DMS 273 (cell line): Measurements from ENCODE around the gene HSD17B1.
"Not testable (repeated sequence)": the region's sequence is repeated elsewhere in the genome, so short reads cannot be mapped to it uniquely, and the experiment has no call there.

Experiments used
- DNase-seq: peaks from one replicate; lab custom pipeline; 2025; ENCODE audit not compliant: unreplicated experiment; lab: John Stamatoyannopoulos, UW

Gene HSD17B1

DNA sequence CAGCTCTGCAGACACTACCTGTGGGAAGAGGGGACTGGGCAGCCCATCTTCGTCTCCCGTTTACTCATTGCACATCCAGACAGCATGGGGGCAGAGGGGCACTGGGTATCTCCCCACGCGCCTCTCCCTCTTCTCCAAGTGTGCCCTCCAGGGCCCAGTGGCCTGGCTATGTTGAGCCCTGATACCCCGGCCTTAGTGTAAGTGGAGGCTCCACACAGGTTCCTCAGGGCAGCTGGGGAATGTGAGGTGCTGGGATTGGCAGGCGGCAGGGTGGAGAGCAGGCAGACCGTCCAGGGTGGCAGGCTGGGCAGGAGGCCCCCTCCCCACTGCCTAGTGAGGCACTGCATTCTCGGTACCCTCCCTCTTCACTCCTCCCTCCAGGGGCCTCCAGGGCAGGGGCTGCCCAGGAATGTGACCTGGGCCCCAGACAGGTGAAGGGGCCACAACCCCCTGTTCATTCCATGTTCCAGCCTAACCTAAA, 29.9 kb upstream of the HSD17B1 start:
- DNase-seq = no peak

DNA sequence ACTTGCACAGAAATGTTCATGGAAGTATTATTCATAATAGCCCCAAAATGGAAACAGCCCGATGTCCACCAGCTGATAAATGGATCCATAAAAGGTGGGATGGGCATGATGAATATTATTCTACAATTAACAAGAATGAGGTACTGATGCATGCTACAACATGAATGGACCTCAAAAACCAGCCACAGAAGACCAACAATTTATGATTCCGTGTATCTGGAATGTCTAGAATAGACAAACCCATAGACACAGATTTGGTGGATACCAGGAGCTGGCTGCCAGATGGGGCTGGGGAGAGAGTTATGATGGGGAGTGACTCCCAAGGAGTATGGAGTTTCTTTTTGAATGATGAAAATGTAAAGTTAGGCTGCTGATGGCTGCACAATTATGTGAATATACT, 27.5 kb upstream of the HSD17B1 start:
- DNase-seq = no peak

DNA sequence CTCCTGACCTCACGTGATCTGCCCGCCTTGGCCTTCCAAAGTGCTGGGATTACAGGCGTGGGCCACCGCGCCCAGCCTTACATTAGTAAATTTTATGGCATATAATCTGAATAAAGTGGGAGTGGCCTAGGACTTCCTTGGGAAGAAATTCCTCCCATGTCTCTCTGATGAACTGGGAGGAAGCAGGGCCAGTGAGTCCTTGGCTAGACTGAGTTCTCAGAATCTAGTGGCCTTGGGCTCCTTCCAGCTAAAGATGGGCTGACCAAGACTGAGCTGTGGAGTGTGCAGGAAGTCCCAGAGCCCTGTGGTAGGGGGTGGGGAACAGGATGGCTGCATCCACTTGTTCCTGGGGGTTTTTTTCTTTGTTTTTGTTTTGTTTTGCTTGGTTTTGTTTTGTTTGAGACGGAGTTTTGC, 26.7 kb upstream of the HSD17B1 start:
- DNase-seq = no peak

DNA sequence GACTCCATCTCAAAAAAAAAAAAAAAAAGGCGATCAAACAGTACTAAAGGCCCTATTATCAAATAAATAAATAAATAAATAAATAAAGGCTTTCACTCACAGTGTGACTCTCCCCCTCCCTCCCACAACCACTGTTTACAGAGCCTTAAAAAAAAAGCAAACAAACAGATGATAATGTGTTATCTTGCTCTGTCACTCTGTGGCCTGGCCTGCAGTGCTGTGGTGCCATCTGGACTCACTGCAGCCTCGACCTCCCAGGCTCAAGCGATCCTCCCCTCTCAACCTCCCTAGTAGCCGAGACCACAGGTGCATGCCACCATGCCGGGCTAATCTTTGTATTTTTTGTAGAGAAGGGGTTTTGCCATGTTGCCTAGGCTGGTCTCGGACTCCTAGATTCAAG, 24.8 kb upstream of the HSD17B1 start:
- DNase-seq = no peak

DNA sequence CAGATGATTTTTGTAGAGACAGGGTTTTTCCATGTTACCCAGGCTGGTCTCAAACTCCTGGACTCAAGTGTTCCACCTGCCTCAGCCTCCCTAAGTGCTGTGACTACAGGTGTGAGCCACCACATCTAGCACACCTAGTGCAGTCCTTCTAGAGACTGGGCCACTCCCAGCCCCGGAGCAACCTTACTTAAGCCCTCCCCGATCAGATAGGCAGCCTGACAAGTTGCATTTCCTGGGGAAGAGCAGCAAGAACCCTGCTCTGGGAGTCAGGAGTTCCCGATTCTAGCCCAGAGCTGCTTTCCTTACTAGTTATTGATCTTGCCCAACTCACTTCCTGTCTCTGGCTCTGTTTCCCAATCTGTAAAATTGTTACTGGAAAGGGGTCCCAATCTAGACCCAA, 23.7 kb upstream of the HSD17B1 start:
- DNase-seq = no peak

DNA sequence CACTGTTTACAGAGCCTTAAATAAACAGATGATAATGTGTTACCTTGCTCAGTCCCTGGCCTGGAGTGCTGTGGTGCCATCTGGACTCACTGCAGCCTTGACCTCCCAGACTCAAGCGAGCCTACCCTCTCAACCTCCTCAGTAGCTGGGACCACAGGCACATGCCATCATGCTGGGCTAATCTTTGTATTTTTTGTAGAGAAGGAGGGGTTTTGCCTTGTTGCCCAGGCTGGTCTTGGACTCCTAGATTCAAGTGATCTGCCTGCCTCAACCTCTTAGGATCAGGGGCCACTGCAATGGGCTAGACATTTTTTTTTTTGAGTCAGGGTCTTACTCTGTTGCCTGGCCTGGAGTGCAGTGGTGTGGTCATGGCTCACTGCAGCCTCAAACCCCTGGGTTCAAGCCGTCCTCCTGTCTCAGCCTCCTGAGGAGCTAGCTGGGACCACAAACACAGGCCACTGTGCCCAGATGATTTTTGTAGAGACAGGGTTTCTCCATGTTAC, 21.7 kb upstream of the HSD17B1 start:
- peak; percentile 61 for DNase-seq

DNA sequence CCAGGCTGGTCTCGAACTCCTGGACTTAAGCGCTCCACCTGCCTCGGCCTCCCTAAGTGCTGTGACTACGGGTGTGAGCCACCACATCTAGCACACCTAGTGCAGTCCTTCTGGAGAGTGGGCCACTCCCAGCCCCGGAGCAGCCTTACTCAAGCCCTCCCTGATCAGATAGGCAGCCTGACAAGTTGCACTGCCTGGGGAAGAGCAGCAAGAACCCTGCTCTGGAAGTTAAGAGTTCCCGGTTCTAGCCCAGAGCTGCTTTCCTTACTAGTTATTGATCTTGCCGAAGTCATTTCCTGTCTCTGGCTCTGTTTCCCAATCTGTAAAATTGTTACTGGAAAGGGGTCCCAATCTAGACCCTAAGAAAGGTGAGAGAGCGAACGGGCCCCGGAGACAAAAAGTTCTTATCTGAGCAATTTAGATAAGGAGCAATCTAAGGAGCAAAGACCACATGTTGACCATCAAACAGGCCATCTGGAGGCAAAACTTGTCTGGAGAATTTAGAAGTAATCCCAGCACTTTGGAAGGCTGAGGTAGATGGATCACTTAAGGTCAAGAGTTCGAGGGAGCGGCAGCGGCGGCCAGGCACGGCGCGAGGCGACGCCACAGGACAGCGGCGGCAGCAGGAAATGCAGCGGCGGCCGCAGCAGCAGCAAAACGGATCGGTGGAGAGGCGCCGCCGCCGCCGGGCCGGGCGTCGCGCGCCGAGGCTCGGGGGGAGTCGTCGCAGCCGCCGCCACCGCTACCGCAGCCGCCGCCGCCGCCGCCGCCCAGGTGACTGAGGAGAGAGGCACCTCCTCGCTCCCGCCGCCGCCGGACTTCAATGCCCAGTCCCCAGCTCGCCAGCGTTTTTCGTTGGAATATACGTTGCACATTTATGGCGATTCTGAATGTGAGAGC, 21.0 kb upstream of the HSD17B1 start:
- DNase-seq = peak; percentile 83

DNA sequence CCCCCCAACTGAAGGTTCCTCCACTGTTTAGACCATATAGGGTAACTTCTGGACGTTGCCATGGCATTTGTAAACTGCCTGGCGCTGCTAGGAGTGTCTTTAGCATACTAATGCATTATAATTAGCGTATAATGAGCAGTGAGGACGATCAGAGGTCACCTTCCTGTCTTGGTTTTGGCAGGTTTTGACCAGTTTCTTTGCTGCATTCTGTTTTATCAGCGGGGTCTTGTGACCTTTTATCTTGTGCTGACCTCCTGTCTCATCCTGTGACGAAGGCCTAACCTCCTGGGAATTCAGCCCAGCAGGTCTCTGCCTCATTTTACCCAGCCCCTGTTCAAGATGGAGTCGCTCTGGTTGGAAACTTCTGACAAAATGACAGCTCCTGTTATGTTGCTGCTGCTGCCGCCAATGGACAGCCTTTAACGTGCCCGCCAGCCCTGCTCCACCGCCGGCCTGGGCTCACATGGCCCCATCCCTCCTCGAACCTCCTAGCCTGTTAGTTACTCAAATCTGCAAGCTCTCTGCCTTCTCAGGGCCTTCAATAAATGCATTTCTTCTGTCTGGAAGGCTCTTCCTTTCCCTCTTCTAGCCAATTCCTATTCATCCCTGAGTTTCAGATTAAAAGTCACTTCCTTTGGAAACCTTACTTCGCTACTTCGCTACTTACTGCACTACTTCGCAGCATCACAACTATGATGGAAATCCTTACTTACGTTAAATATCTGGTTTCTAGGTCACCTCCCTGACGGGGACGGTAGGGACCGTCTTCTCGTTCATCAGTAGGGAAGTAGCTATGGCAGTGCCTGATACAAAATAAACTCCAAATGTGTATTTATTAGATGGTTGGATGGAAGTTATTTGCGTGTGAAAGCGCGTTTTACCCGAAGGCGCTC, 17.3 kb upstream of the HSD17B1 start:
- peak; percentile 63 for DNase-seq

DNA sequence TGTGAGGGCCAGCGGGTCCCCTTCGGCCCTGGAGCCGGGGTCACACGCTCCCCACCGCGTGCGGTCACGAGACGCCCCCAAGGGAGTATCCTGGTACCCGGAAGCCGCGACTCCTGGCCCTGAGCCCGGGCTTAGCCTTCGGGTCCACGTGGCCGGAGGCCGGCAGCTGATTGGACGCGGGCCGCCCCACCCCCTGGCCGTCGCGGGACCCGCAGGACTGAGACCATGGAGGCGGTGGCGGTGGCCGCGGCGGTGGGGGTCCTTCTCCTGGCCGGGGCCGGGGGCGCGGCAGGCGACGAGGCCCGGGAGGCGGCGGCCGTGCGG, 16.7 kb upstream of the HSD17B1 start, which contains the start of gene NAGLU:
NAGLU (plus strand) TSS at position 194 of the 324 bp plus-strand sequence; CDS start at position 226, 32 bp downstream.
- peak; percentile 97 for DNase-seq

DNA sequence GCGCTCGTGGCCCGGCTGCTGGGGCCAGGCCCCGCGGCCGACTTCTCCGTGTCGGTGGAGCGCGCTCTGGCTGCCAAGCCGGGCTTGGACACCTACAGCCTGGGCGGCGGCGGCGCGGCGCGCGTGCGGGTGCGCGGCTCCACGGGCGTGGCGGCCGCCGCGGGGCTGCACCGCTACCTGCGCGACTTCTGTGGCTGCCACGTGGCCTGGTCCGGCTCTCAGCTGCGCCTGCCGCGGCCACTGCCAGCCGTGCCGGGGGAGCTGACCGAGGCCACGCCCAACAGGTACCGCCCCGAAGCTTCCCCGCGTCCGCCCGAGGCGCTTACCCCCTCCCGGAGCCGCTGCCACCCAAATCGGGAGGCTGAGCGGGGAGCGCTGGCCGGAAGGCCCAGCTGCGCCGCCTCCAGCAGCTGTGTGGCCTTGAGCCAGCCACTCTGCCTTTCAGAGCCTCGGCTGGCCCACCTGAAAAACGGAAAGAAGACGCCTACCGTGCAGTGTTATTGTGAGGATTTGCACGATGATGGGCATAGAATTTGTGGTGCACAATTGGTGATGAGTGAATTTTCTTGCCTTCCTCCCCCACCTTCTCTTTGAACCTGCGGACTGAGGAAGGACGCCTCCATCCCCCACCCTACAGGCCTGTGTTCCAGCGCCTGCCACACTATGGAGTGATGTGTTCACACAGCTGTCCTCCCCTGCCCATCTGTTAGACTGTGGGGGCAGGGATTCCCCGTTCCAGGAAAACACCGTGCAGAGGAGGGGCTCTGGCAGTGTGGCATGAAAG, 16.2 kb upstream of the HSD17B1 start:
- peak; percentile 94 for DNase-seq

DNA sequence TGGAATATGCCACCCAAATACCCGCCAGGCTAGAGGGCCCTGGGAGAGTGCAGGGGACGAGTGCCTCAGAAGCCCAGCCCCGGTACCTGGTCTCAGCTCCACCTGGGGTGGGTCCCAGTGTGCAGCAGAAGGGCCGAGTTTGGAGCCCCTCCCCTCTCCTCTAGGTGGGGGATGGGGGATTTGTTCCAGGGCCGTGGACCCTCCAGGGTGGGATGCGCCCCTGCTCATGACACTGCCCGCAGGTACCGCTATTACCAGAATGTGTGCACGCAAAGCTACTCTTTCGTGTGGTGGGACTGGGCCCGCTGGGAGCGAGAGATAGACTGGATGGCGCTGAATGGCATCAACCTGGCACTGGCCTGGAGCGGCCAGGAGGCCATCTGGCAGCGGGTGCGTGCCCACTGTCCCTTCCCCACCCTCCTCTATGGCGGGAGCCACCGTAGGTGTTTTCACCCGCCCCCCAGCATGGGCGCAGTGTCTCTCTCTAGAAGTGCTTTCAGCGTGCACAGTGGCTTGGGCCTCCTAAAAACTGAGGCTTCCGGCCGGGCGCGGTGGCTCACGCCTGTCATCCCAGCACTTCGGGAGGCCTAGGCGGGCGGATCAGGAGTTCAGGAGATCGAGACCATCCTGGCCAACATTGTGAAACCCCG, 15.4 kb upstream of the HSD17B1 start:
- DNase-seq = no peak

DNA sequence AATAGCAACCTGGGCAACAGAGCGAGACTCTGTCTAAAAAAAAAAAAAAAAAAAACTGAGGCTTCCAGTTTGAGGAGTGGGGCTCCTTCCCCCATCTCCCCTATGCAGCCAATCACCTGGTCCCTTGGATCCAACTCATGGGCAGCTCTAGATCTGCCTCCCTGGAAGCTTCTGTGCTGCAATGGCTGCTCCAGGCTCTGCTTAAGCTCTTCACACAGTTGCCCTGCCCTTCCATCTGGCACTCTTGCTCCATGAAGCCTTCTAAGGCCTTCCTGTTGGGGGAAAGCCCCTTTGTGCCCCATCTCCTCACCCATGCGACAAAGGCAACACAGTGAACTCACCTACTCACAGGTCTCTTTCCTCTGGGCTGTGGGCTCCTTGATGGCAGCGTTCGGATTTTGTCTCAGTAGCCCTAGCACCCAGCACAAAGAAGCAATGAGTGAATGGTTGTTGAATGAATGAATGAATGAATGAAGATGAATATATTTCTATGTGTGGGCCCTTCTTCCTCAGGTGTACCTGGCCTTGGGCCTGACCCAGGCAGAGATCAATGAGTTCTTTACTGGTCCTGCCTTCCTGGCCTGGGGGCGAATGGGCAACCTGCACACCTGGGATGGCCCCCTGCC, 14.8 kb upstream of the HSD17B1 start:
- DNase-seq = peak; percentile 58

DNA sequence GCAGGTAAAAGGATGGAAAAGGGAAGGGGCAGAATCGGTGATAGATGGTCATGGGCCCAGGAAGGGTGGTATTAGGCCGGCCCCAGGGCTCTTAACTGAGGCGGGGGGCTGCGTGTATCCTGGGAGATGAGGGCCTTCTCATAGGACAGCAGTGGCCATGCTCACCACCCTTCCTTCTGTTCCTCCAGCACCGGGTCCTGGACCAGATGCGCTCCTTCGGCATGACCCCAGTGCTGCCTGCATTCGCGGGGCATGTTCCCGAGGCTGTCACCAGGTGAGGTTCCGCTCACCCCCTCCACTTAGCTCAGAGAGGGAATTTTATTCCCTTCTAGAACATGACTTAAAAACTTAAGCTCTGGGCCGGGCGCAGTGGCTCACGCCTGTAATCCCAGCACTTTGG, 14.2 kb upstream of the HSD17B1 start:
- no peak for DNase-seq

DNA sequence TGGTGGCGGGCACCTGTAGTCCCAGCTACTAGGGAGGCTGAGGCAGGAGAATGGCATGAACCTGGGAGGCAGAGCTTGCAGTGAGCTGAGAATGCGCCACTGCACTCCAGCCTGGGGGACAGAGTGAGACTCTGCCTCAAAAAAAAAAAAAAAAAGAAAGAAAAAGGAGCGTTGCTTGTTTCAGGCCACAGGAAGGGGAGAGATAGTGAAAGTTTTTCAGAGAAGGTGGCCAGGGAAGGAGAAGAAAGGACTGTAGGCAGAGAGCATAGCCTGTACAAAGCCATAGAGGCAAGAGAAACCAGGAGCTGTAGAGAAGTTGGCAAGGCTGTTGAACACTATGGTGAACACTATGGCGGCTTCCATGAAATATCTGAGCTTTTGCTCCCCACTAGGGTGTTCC, 12.2 kb upstream of the HSD17B1 start:
- not testable (repeated sequence) for DNase-seq

DNA sequence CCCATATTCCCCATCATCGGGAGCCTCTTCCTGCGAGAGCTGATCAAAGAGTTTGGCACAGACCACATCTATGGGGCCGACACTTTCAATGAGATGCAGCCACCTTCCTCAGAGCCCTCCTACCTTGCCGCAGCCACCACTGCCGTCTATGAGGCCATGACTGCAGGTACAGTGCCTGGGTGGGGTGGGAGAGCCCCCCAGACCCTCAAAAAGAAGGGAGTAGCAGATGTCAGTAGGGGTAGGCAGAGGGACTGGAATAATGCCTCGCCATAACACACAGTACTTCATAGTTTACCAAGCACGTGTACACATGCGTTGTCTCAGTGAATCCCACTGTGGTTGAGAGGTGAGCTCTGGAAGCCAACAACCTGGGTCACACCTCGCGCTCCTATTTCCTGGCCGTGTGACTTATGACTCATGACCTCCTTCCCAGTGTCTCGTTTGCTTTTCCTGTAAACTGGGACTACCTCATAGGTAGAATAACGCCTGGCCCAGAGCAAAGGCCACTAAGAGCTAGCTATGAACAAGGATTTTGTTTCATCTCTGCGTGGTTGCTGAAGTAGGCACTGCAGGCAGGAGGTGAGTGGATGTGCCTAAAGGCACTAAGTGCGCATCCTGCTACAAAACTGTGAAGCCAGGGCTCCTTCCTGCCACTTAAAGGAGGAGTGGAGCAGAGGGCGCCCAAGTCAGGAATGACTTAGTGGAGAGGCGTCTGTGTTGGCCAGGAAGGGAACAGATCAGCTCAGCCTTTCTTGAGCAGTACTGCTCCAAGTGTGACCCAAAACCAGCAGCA, 11.5 kb upstream of the HSD17B1 start:
- no peak for DNase-seq

DNA sequence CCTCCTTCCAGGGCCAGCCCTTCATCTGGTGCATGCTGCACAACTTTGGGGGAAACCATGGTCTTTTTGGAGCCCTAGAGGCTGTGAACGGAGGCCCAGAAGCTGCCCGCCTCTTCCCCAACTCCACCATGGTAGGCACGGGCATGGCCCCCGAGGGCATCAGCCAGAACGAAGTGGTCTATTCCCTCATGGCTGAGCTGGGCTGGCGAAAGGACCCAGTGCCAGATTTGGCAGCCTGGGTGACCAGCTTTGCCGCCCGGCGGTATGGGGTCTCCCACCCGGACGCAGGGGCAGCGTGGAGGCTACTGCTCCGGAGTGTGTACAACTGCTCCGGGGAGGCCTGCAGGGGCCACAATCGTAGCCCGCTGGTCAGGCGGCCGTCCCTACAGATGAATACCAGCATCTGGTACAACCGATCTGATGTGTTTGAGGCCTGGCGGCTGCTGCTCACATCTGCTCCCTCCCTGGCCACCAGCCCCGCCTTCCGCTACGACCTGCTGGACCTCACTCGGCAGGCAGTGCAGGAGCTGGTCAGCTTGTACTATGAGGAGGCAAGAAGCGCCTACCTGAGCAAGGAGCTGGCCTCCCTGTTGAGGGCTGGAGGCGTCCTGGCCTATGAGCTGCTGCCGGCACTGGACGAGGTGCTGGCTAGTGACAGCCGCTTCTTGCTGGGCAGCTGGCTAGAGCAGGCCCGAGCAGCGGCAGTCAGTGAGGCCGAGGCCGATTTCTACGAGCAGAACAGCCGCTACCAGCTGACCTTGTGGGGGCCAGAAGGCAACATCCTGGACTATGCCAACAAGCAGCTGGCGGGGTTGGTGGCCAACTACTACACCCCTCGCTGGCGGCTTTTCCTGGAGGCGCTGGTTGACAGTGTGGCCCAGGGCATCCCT, 9.3 kb upstream of the HSD17B1 start:
- DNase-seq = no peak

DNA sequence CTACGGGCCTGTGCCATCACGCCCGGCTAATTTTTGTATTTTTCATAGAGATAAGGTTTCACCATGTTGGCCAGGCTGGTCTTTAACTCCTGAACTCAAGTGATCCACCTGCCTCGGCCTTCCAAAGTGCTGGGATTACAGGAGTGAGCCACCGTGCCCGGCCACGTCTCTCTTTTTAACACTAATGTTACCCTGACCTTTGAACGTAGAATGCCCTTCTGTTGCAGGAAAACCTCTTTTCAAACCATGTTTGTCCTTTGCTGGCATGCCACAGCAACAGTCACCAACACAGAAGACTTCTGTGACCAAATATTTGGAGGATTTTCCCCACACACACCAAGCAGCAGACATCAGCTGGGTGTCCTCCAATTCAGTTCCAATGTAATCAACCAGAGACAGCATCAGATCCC, 7.8 kb upstream of the HSD17B1 start:
- DNase-seq = no peak
